GM19468 (cell line): ENCODE results near the gene EPB41L4A.
"Not testable (repeated sequence)": the region's sequence is repeated elsewhere in the genome, so short reads cannot be mapped to it uniquely, and the experiment has no call there.

Experiments
- ATAC-seq: cut with Tn5 transposase; IDR thresholded peaks from one replicate; pipeline ENCODE4 v1.9.1; 2021; ENCODE audit warnings: mild to moderate bottlenecking, moderate library complexity, moderate number of reproducible peaks; ENCODE audit not compliant: unreplicated experiment; ENCODE audit errors: extremely low read depth

Gene EPB41L4A

GRCh38 chr5:112221128-112221527 is 197.9 kb downstream of the EPB41L4A start:
- ATAC-seq = no peak

DNA sequence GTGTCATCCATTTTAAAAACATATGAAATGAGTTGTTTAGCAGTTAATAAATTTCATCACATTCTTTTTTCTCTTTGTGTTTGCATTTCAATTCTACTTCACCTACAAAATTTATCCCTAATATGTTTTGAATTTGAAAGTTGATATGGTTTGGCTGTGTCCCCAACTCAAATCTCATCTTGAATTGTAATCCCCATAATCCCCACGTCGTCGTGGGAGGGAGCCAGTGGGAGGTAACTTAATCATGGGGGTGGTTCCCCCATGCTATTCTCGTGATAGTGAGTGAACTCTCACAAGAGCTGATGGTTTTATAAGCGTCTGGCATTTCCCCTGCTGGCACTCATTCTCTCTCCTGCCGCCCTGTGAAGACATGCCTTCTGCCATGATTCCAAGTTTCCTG is 200.1 kb downstream of the EPB41L4A start:
- ATAC-seq = no peak

GRCh38 chr5:112217843-112218579 is 201.1 kb downstream of the EPB41L4A start:
- ATAC-seq = no peak

DNA sequence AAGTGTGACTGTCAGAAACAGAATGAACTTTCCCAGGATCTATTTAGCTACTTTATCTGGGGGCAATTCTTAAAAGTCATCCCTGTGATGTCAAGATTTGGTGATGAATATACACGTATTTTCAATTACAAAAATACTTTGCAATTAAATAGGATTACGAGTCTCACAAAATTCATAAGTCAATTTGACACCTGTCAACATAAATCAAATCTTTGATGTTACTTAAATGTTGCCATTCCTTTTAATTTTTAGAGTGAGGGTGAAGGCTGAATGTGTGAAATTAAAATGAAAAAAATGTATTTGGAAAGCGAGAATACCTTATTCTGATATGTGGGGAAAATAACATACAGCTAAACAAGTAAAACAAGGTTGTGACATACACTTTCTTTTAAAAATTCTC is 202.9 kb downstream of the EPB41L4A start:
- ATAC-seq = no peak

GRCh38 chr5:112210430-112211005 is 208.6 kb downstream of the EPB41L4A start:
- no peak for ATAC-seq

DNA sequence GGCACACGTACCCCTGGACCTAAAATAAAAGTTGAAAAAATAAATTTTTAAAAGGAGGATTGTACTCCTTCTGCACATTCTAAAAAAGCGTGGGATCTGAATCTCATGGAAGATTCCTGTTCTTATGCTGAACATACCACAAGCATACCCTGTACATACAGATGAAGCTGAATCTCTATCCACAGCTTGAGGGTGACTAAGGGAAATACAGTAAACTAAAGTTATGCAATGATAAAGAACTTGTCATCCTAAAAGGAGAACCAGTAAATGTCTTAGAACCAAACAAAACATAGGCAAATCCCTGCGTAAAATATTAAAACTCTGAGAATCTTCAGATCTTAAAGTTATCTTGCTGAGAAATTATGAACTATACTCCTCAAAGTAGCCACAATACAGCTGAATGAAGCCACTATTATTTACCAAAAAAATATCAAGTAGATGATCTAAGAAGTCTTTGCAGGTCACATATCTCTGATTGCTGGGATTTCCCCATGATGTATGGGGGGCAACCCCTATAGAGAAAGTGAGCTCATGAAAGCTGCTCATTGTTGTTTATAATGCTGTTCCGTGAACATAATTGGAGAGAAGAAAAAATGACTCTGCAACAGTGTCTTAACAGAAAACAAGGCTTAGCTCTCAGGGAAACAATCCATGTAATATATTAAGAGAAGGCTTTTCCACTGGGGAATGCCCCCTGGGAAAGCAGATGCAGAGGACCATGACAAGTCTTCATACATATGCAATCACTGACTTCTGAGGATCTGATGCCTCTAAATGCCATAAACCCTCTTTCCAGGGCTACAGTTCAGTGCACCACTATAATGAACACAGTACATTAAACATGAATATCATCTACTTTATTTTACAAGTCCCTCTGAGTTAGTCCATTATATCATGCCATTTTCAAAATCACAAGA is 210.1 kb downstream of the EPB41L4A start:
- ATAC-seq = no peak

DNA sequence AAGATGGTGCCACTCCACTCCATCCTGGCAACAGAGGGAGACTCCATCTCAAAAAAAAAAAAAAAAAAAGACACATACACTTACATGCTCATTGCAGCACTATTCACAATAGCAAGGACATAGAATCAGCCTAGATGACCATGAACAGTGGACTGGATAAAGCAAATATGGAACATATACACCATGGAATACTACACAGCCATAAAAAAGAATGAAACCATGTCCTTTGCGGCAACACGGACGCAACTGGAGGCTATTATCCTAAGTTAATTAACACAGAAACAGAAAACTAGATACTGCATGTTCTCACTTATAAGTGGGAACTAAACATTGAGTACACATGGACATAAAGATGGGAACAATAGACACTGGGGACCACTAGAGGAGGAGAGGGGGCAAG is 210.9 kb downstream of the EPB41L4A start:
- not testable (repeated sequence) for ATAC-seq

GRCh38 chr5:112205846-112206245 is 213.2 kb downstream of the EPB41L4A start:
- ATAC-seq = no peak

DNA sequence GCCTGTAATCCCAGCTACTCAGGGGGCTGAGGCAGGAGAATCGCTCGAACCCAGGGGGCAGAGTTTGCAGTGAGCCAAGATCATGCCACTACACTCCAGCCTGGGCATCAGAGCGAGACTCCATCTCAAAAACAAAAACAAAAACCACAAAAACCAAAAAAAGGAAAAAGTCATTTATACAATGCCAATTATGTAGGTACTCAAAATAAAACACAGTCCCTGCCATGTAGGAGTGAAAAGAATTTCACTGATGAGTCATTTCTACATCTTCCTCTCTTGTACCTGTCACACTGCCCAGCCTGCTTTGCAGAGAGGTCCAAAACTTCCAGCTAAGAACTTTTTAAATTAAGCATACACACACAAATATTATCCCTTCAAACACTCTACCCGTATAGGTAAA is 215.8 kb downstream of the EPB41L4A start:
- no peak for ATAC-seq

- ATAC-seq = no peak
Observed at GRCh38 chr5:112202694-112203093, 216.4 kb downstream of the EPB41L4A start.

DNA sequence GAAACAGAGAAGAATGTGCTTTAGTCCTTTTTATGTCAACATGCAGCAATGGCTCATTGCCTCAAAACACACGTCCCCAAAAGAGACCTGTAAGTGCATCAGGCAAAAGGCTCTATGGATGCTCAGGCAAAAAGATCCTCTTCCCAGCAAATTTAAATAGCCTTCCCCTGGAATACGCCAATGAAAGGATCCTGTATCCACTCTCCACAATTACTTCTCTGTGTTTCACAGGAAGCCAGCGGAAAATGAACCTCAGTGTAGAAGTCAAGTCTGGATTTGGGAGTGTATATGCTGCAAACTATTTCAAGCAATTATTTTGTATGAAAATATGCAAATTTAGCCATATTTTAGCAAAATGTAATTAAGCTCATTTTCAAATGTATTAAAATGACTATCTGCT is 217.9 kb downstream of the EPB41L4A start:
- ATAC-seq = no peak

GRCh38 chr5:112200131-112200530 is 218.9 kb downstream of the EPB41L4A start:
- ATAC-seq = no peak

DNA sequence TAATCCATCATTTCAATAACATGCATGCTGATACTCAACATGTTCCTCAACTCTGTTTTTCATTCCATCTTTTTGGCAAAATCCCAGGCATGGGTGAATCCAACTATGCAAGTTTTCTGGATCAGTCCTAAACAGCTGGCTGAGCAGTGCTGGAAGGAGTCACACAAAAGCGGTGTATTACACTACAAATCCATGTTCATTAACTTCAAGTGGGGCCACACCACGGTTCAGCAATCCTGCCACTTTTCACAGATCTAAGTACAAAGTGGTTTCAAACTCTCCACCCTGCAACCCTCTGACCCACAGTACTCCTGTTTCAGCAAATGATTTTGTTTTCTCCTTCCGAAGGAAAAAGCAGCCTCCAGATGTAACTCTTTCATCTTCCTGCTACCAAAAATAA is 222.5 kb downstream of the EPB41L4A start:
- no peak for ATAC-seq

DNA sequence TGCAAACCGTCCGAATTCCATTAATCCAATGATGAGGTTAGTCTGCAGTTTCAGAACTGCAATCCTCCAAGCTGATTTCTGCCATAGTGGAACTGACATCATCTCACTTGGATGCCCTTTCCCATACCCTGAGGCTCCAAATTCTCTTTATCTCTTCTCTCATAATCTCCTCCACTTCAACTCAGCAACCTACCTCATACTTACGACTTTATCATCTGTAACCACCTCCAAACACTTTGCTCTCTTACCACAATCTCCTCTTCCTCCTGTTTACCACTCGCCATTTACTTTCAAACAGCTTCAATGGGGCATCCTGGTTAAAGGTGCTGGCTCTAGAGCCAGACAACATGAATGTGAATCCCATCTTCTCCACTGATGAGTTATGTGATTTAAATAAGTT is 223.2 kb downstream of the EPB41L4A start:
- ATAC-seq = no peak

- ATAC-seq = no peak
Observed at GRCh38 chr5:112192866-112193265, 226.2 kb downstream of the EPB41L4A start.

DNA sequence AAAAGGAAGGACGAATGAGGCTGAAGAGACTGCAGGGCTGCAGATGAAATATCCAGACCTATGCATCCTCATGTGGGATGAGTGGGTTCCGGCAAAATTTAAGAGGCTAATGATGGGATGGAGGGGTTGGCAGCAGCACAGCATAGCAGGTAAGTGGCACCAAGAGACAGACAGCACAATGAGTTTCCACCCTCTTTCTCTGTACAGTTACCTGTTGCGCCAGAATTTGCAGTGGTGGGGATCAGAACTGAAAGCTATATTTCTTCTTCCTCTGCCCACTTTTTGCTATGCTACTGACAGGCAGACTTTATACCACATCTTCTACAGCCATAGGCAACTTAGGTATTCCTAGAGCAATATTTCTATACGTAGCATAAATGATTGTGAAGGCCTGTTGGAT is 227.0 kb downstream of the EPB41L4A start:
- no peak for ATAC-seq

- no peak for ATAC-seq
Observed at GRCh38 chr5:112189391-112189790, 229.7 kb downstream of the EPB41L4A start.

- no peak for ATAC-seq
Observed at GRCh38 chr5:112186401-112186990, 232.6 kb downstream of the EPB41L4A start.

DNA sequence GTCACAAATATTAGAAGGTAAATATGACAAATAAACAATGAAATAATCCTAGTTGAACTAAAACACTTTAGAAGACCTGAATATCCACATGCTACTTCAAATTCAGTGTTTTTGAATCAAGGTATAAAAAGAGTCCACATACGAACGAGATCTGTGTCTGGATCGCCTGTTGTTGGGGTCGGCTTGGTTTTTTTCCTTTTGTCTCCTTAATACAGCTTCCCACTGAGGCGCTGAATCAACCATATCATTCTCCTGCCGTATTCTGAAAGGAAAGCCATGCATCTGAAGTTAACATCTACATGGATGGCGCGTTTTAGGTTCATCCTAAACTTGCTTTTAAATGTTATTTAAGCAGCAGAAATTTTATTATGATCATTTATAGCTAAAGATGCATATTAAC is 235.2 kb downstream of the EPB41L4A start:
- no peak for ATAC-seq

DNA sequence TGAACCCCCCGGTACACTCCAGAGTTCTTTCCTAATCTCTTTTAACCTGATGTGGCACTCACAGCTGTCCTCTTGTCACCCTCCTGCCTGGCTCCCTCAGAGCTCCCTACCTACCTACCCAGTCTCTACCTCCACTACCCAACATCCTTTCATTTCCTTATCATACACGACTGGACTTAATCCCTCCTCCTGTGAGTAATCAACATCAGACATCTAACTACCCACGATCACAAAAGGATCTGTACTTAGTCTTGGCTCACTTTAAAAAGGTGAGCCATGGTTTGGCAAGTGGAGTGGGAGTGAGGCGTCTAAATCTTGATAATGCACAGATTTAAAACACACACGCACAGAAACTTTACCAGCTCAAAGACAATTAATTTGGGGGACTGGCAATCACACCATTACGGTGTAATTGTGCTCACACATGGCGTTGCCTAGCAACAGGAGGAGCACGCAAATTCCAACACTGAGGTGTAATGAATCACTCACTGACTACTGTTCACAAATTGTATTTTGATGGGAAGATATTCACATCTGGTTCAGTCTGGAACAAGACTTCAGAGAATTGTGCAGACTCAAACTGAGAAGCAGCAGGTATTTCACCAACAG is 235.9 kb downstream of the EPB41L4A start:
- no peak for ATAC-seq
